HEK293 (cell line): ENCODE measurements around the gene DCAF5.
A peak's percentile ranks its signal among the peaks of the same experiment; 100 is the strongest.

ENCODE experiments used
- CTCF ChIA-PET: fragments of 350-600 bp; formaldehyde crosslinking; extraction: SDS; loops from one replicate; lab custom pipeline; 2021; ENCODE audit warnings: antibody characterized with exemption; lab: Yijun Ruan, JAX
- POLR2A ChIA-PET: fragments of 300-600 bp; formaldehyde crosslinking; extraction: SDS; loops from one replicate; lab custom pipeline; 2020; ENCODE audit warnings: antibody characterized with exemption, inconsistent platforms; lab: Yijun Ruan, JAX
- H3K27ac ChIP-seq: fragments of 200-500 bp; sonication (Bioruptor generic); 2 replicates; pipeline ENCODE4 v1.5.1; 2014; ENCODE audit warnings: low read depth, low read length, control low read depth, inconsistent platforms; ENCODE audit errors: extremely low read depth
- H3K36me3 ChIP-seq, 2 experiments: fragments of 200-500 bp in 1 of 2; sonication (Bioruptor generic) in 1 of 2; 1 replicate in 1 of 2; 2 replicates in 1 of 2; pipeline ENCODE4 v1.5.1; 2014 to 2017; ENCODE audit warnings: inconsistent platforms in 2 of 2, low read length in 2 of 2; ENCODE audit not compliant: control insufficient read depth in 2 of 2, insufficient read depth in 1 of 2
- H3K4me1 ChIP-seq: fragments of 200-500 bp; sonication (Bioruptor generic); 2 replicates; pipeline ENCODE4 v1.5.1; 2014; ENCODE audit warnings: mild to moderate bottlenecking, low read length, inconsistent platforms; ENCODE audit not compliant: control insufficient read depth, insufficient read depth
- H3K4me3 ChIP-seq: 2 replicates; pipeline ENCODE4 v1.5.1; 2011; ENCODE audit warnings: low read depth, mild to moderate bottlenecking, control low read depth, low read length, moderate library complexity
- H3K9me3 ChIP-seq: fragments of 200-500 bp; sonication (Bioruptor generic); 2 replicates; pipeline ENCODE4 v1.5.1; 2014; ENCODE audit warnings: low read depth, low read length, inconsistent platforms; ENCODE audit not compliant: control insufficient read depth, insufficient read depth
- BCL11A ChIP-seq: fragments of 450-650 bp; formaldehyde crosslinking; IDR thresholded peaks from 2 replicates; pipeline ENCODE4 v1.5.1; 2016; ENCODE audit warnings: low read depth, missing biosample characterization, missing genetic modification characterization
- BCL6B ChIP-seq: fragments of 450-650 bp; formaldehyde crosslinking; IDR thresholded peaks from 2 replicates; pipeline ENCODE4 v1.5.1; 2017; ENCODE audit warnings: missing biosample characterization, missing genetic modification characterization
- ELK4 ChIP-seq: IDR thresholded peaks from 2 replicates; pipeline ENCODE4 v1.6.1; 2011; ENCODE audit warnings: mild to moderate bottlenecking, low read depth, low read length, borderline replicate concordance
- HOXC10 ChIP-seq: sonication (generic); formaldehyde crosslinking; IDR thresholded peaks from 2 replicates; pipeline ENCODE4 v1.8.1; 2023; ENCODE audit warnings: mild to moderate bottlenecking, missing genetic modification reagents
- KLF8 ChIP-seq: fragments of 450-650 bp; formaldehyde crosslinking; IDR thresholded peaks from 2 replicates; pipeline ENCODE4 v1.5.1; 2016; ENCODE audit warnings: missing biosample characterization, missing genetic modification characterization
- MYNN ChIP-seq: fragments of 450-650 bp; formaldehyde crosslinking; IDR thresholded peaks from 2 replicates; pipeline ENCODE4 v1.5.1; 2016; ENCODE audit warnings: missing biosample characterization, missing genetic modification characterization, borderline replicate concordance
- SETDB1 ChIP-seq: IDR thresholded peaks from one replicate; pipeline ENCODE4 v1.6.1; 2017; ENCODE audit warnings: mild to moderate bottlenecking, low read length, moderate library complexity, mixed read lengths; ENCODE audit not compliant: insufficient read length
- TCF7L2 ChIP-seq: IDR thresholded peaks from 2 replicates; pipeline ENCODE4 v1.6.1; 2011; ENCODE audit warnings: low read depth, mild to moderate bottlenecking, inconsistent platforms, low read length, moderate library complexity, borderline replicate concordance
- YY2 ChIP-seq: fragments of 450-650 bp; formaldehyde crosslinking; IDR thresholded peaks from 2 replicates; pipeline ENCODE4 v1.5.1; 2016; ENCODE audit warnings: missing biosample characterization, missing genetic modification characterization
- ZBTB26 ChIP-seq: fragments of 450-650 bp; formaldehyde crosslinking; optimal IDR thresholded peaks from 2 replicates; pipeline ENCODE3; 2016; ENCODE audit warnings: missing biosample characterization, mild to moderate bottlenecking, missing genetic modification characterization
- ZBTB44 ChIP-seq: fragments of 450-650 bp; IDR thresholded peaks from 2 replicates; pipeline ENCODE4 v1.5.1; 2018; ENCODE audit warnings: missing biosample characterization, mild to moderate bottlenecking, missing genetic modification characterization
- ZNF112 ChIP-seq: fragments of 450-650 bp; formaldehyde crosslinking; IDR thresholded peaks from 2 replicates; pipeline ENCODE4 v1.5.0; 2017; ENCODE audit warnings: missing biosample characterization, missing genetic modification characterization
- ZNF133 ChIP-seq: fragments of 450-650 bp; formaldehyde crosslinking; IDR thresholded peaks from 2 replicates; pipeline ENCODE4 v1.5.1; 2016; ENCODE audit warnings: missing biosample characterization, missing genetic modification characterization
- ZNF239 ChIP-seq: fragments of 450-650 bp; formaldehyde crosslinking; IDR thresholded peaks from 2 replicates; pipeline ENCODE4 v1.5.1; 2016; ENCODE audit warnings: missing biosample characterization, missing genetic modification characterization
- ZNF292 ChIP-seq: fragments of 450-650 bp; formaldehyde crosslinking; IDR thresholded peaks from 2 replicates; pipeline ENCODE4 v1.5.1; 2016; ENCODE audit warnings: low read depth, missing biosample characterization, missing genetic modification characterization, borderline replicate concordance
- ZNF423 ChIP-seq: fragments of 450-650 bp; formaldehyde crosslinking; IDR thresholded peaks from 2 replicates; pipeline ENCODE4 v1.5.1; 2016; ENCODE audit warnings: missing biosample characterization, missing genetic modification characterization
- ZNF600 ChIP-seq: fragments of 450-650 bp; formaldehyde crosslinking; IDR thresholded peaks from 2 replicates; pipeline ENCODE4 v1.5.1; 2016; ENCODE audit warnings: missing biosample characterization, missing genetic modification characterization
- ZNF677 ChIP-seq: fragments of 450-650 bp; IDR thresholded peaks from 2 replicates; pipeline ENCODE4 v1.5.0; 2018; ENCODE audit warnings: missing biosample characterization, mild to moderate bottlenecking, missing genetic modification characterization, moderate library complexity

DCAF5 gene

GRCh38 chr14:69047255-69047654, 105.7 kb downstream of the DCAF5 start:
- no peaks in the 10 kb centered on the region for H3K36me3 ChIP-seq
- no peaks in the 10 kb centered on the region for H3K4me1 ChIP-seq
- H3K4me3 ChIP-seq = no peak overlapping the region
- TF ChIP-seq BCL11A (tag by site-specific recombination) (no peak), ZBTB26 (tag by site-specific recombination) (no peak), SETDB1 (no peak)
- CTCF ChIA-PET = interaction anchor here (1.5 kb wide), 1 partner anchor 136 kb away, joined by 6 read pairs; no protein-coding TSS in a partner anchor
- no peaks in the 10 kb centered on the region for H3K9me3 ChIP-seq
- POLR2A ChIA-PET = interaction anchor here (0.5 kb wide), 1 partner anchor 33 kb away, joined by 3 read pairs; no protein-coding TSS in a partner anchor
- H3K27ac ChIP-seq = no peak overlapping the region

- ChIA-PET CTCF (interaction anchor here (1.5 kb wide), 1 partner anchor 135 kb away, joined by 6 read pairs; no protein-coding TSS in a partner anchor), POLR2A (no interaction called here)
- no peaks in the 10 kb centered on the region for H3K4me1 ChIP-seq
- H3K27ac ChIP-seq = no peak overlapping the region
- no peak overlapping the region for H3K4me3 ChIP-seq
- H3K9me3 ChIP-seq = no peaks in the 10 kb centered on the region
- H3K36me3 ChIP-seq = no peaks in the 10 kb centered on the region
- TF ChIP-seq KLF8 (tag by site-specific recombination) (no peak), BCL6B (tag by site-specific recombination) (no peak), ZNF677 (tag by site-specific recombination) (no peak), ZNF112 (tag by site-specific recombination) (no peak), YY2 (no peak), ZNF292 (tag by site-specific recombination) (no peak), ZNF600 (tag by site-specific recombination) (no peak), ZNF239 (tag by site-specific recombination) (no peak), HOXC10 (CRISPR knock-in tag) (no peak), TCF7L2 (no peak), ZBTB44 (tag by site-specific recombination) (no peak), ELK4 (no peak), ZNF133 (tag by site-specific recombination) (no peak)
Observed at GRCh38 chr14:69046476-69046860, 106.5 kb downstream of the DCAF5 start.

GRCh38 chr14:69045857-69046475, 107.0 kb downstream of the DCAF5 start:
- ChIA-PET CTCF (interaction anchor here (1.5 kb wide), 1 partner anchor 135 kb away, joined by 6 read pairs; no protein-coding TSS in a partner anchor), POLR2A (no interaction called here)
- H3K27ac ChIP-seq = no peak overlapping the region
- no peaks in the 10 kb centered on the region for H3K9me3 ChIP-seq
- TF ChIP-seq MYNN (0 out of 2 replicates have a peak, but pooled peaks have one; percentile 63), ZNF423 (no peak)
- no peaks in the 10 kb centered on the region for H3K36me3 ChIP-seq
- no peak overlapping the region for H3K4me3 ChIP-seq
- no peaks in the 10 kb centered on the region for H3K4me1 ChIP-seq
